ENCODE data around the gene FES. TPM values are rescaled to one million over a fixed set of nuclear protein-coding genes. Genes with fewer than 3 reads are reported as not detected.

The FES gene
- polyA plus RNA-seq, 1 of the 3 experiments (the other 2 are of a cell fraction), result 0.03 TPM

- H3F3A ChIP-seq (replicated peaks; ENCODE audit: insufficient read depth), result peaks cover 20% of the 10 kb centered on the region
- no peaks in the 10 kb centered on the region for H3K27me3 ChIP-seq (ENCODE audit: insufficient read depth)
- H3K4me1 ChIP-seq (ENCODE audit: control insufficient read depth in 1 of 2, insufficient read depth in 2 of 2, low read depth in 1 of 2, low read length in 1 of 2), result peaks cover 29 to 39% of the 10 kb centered on the region in 2 experiments; a peak in 2 of 4 replicates
- H3K9ac ChIP-seq, result peak overlapping the region; percentile 88
- H3K36me3 ChIP-seq (replicated peaks in 1 of 2; ENCODE audit: control insufficient read depth in 1 of 2, insufficient read depth in 2 of 2, low read length in 1 of 2), result peaks cover 0 to 5% of the 10 kb centered on the region in 2 experiments
- H3K27ac ChIP-seq (ENCODE audit: low read depth in 2 of 2, low read length in 1 of 2), result peak overlapping the region; percentile 75 to 88
- peak overlapping the region; percentile 80 to 84 for H3K4me3 ChIP-seq (ENCODE audit: low read depth in 2 of 2, low read length in 1 of 2)
- peak overlapping the region; percentile 86 for H2AFZ ChIP-seq (ENCODE audit: low read depth)
- H3K9me2 ChIP-seq, result no peaks in the 10 kb centered on the region
- TF ChIP-seq FOXJ3 (CRISPR knock-in tag; IDR thresholded peaks at IDR 0.05) (no peak), GATA2 (CRISPR knock-in tag; IDR thresholded peaks at IDR 0.05) (no peak), ZBTB33 (IDR thresholded peaks at IDR 0.05; ENCODE audit: borderline replicate concordance, low read depth) (no peak), TAF1 (IDR thresholded peaks at IDR 0.05; ENCODE audit: borderline replicate concordance, low read depth, low read length) (no peak), GABPA (IDR thresholded peaks at IDR 0.05; ENCODE audit: low read depth) (no peak), CTCF (IDR thresholded peaks at IDR 0.05) (no peak), RXRA (IDR thresholded peaks at IDR 0.05; ENCODE audit: borderline replicate concordance, low read depth) (no peak), POLR2AphosphoS5 (IDR thresholded peaks at IDR 0.05; ENCODE audit: low read depth, low read length) (no peak), YY1 (IDR thresholded peaks at IDR 0.05; ENCODE audit: low read depth) (no peak), RCOR1 (IDR thresholded peaks at IDR 0.05; ENCODE audit: low read length) (no peak), REST (IDR thresholded peaks at IDR 0.05; ENCODE audit: low read depth, low read length) (no peak), FOSL2 (IDR thresholded peaks at IDR 0.05; ENCODE audit: borderline replicate concordance, low read depth) (no peak), TCF12 (IDR thresholded peaks at IDR 0.05) (no peak), FOXM1 (IDR thresholded peaks at IDR 0.05; ENCODE audit: low read depth) (no peak), NRF1 (IDR thresholded peaks at IDR 0.05; ENCODE audit: low read depth, low read length) (no peak)
- TF ChIP-seq, protein P1, sequence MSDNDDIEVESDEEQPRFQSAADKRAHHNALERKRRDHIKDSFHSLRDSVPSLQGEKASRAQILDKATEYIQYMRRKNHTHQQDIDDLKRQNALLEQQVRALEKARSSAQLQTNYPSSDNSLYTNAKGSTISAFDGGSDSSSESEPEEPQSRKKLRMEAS (IDR thresholded peaks at IDR 0.05; ENCODE audit: low read depth), result no peak
- peak overlapping the region; percentile 98 for H3K4me2 ChIP-seq
- WGBS (ENCODE audit: low lambda C conversion rate), result 0% methylated on average over 6 of the region's 71 CpGs
- peak; percentile 79 for DNase-seq
- no peaks in the 10 kb centered on the region for H3K9me3 ChIP-seq
- peaks cover 14% of the 10 kb centered on the region; the same call in 1 of the 2 replicates for H4K20me1 ChIP-seq (ENCODE audit: insufficient read depth)
- peaks cover 60% of the 10 kb centered on the region for H3K79me2 ChIP-seq (ENCODE audit: insufficient read depth)
- ChIA-PET POLR2A (interaction anchor here (0.6 kb wide), 1 partner anchor 143 kb away, joined by 5 read pairs; no protein-coding TSS in a partner anchor), CTCF (interaction anchor here (1.0 to 4.2 kb wide), 4 partner anchors 15 to 223 kb away, joined by 3 to 24 read pairs (median 6); partner anchors contain the start of gene UNC45A)
Observed at GRCh38 chr15:90871139-90871715, 13.1 kb upstream of the FES start.
